GM21737 (cell line): ENCODE data around the gene MYO1E.
"Not testable (repeated sequence)": the region's sequence is repeated elsewhere in the genome, so short reads cannot be mapped to it uniquely, and the experiment has no call there.

Source experiments
- ATAC-seq: cut with Tn5 transposase; IDR thresholded peaks from one replicate; pipeline ENCODE4 v1.9.1; 2021; ENCODE audit warnings: mild to moderate bottlenecking, moderate library complexity; ENCODE audit not compliant: unreplicated experiment

Gene MYO1E

DNA sequence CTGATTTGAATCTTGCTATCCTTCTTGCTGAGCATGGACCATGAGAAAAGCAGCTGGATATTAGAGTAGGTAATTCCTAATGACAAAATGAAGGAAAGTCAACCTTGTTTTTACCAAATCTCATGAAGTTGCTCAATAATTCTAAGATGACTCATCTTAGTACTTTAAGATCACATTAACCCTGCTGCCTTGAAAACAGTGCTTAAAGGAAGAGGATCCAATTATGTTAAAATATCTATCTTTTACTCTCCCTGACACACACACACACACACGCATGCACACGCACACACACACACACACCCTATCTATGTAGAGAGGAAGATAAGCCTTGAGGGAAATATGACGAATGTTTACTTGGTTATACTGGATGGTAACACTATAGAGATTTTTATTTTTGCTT lies 16.0 kb upstream of the MYO1E start:
- no peak for ATAC-seq

DNA sequence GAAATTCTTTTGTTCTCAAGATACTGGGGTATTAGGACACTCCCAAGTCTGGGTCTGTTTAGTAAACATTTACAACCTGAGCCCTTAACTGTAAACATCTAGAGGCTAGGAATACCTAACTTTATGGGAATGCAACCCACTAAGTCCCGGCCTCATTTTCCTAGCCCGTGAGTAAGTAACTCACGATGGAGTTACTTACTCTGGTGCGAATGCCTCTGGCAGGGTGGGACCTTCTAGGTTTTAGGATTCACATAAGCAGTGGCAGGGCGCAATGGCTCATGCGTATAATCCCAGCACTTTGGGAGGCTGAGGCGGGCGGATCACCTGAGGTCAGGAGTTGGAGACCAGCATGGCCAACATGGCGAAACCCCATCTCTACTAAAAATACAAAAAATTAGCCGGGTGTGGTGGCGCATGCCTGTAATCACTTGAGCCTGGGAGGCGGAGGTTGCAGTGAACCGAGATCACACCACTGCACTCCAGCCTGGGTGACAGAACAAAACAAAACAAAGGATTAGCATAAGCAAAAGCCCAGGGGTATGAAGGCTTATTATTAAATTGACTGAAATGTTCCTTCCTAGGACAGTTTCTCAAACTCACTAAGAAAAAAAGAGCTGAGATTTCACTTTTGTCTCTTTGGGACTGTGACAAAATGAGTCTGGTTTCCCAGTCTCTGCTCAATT lies 14.7 kb upstream of the MYO1E start:
- not testable (repeated sequence) for ATAC-seq

- no peak for ATAC-seq
Observed at GRCh38 chr15:59385171-59385570, 12.5 kb upstream of the MYO1E start.

- ATAC-seq = no peak
Observed at GRCh38 chr15:59384507-59384906, 11.8 kb upstream of the MYO1E start.

- ATAC-seq = no peak
Observed at GRCh38 chr15:59380902-59381610, 8.4 kb upstream of the MYO1E start.

DNA sequence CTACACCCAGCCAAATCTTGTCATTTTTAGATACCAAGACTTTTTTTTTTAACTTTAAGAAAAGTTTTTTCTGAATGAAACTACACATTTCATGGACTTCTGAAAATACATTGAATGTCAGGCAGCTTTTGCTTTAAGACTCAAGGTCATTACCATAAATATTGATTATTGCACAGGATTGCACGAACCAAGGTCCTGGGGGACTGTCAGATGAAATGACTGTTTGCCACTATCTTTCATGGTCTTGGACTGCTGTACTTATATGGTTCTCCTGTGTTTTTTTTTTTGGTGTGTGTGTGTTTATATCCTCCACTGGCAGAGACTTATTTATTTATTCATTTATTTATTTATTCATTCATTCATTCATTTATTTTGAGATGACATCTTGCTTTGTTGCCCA lies 6.9 kb upstream of the MYO1E start:
- ATAC-seq = no peak

- ATAC-seq = no peak
Observed at GRCh38 chr15:59378855-59379254, 6.2 kb upstream of the MYO1E start.

- ATAC-seq = no peak
Observed at GRCh38 chr15:59377924-59378323, 5.3 kb upstream of the MYO1E start.

GRCh38 chr15:59376733-59377132 lies 4.1 kb upstream of the MYO1E start:
- no peak for ATAC-seq

- ATAC-seq = no peak
Observed at GRCh38 chr15:59373215-59373614, 544 bp upstream of the MYO1E start.

DNA sequence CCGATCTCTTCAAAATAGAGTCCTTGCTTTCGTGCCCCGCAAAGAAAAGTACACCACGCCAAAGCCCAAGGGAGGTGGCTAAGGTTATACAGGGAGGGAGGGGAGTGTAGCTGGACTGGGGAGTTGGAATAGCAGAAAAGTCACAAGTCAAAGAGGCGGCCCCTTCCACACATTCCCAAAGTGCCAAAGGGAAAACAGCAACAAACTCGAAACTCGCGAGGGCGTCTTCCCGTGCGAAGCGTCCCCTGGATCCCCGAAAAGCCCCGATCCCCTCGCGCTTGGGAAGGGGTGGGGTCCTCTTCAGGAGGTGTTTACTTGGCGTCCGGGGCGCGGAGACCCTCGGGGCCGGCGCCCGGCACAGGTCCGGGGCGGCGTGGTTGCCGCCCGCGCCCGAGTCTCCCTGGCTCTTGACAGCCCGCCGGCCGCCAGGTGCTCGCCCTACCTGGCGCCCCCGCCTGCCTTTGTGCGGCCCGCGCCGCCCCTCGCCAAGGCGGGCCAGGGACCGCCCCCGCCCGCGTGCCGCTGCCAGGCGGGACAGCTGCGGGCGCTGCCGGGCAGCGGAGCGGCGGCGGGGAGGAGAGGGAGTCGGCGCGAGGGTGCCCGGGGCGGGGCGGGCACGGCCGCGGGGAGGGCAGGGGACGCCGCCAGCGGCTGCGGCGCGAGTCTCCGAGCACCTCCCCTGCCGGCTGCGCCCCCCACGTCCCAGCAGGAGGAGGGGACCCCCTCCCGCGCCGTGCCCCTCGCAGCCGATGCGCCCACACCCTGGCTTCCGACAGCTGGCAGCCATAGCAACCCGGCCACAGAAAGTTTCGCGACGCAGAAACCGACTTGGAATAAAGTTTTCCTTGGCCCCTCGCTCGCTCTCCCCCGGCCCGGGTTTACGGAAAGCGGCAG lies 966 bp downstream of the MYO1E start:
- ATAC-seq = peak; percentile 15

GRCh38 chr15:59369597-59369996 lies 3.1 kb downstream of the MYO1E start:
- no peak for ATAC-seq

DNA sequence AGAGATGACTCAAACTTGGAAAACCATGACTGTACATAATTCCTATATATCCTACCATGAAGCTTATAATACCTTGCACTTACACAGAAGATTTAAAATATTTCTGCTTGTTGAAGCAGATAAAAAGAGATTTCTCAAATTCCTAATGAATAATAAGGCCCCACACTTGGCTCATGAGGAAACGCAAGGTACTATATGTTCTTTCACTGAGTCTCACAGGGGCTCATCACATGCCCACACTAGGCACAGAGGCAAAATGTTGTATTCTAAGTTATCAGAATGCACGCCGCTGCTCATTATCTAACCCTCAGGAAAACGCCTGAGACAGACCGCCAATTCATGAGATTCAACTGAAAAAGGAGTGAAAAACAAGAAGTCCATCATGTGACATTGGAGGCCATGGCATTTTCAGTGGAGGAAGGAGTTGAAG lies 5.6 kb downstream of the MYO1E start:
- no peak for ATAC-seq

DNA sequence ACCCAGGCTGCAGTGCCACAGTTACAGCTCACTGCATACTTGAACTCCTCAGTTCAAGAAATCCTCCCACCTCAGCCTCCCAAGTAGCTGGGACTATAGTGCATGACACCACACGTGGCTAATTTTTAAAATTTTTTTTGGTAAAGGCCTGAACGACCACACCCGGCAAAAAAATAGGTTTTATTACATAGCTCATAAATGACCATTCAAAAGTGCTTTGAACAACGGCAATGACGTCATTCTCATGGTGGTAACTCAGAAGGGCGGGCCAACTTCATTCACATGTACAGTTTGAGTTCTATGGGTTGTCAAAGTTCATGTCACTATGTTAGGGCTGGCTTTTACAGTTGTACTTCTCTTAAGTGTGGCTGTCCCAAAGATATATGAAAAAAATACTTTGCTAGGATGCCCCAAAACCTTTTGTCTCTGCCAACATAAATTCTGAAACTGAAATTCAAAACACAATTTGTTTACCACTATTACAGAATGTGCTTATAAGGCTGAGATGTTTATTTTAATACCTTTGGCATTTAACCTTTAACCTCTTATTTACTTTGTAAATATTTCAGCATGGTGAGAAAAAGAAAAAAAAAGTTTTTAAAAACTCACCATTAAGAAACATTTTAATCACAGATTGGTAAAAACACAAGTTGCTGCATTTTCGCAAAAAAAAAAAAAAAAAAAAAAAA lies 6.2 kb downstream of the MYO1E start:
- ATAC-seq = no peak

GRCh38 chr15:59364248-59364647 lies 8.4 kb downstream of the MYO1E start:
- no peak for ATAC-seq

- no peak for ATAC-seq
Observed at GRCh38 chr15:59362331-59362730, 10.3 kb downstream of the MYO1E start.

DNA sequence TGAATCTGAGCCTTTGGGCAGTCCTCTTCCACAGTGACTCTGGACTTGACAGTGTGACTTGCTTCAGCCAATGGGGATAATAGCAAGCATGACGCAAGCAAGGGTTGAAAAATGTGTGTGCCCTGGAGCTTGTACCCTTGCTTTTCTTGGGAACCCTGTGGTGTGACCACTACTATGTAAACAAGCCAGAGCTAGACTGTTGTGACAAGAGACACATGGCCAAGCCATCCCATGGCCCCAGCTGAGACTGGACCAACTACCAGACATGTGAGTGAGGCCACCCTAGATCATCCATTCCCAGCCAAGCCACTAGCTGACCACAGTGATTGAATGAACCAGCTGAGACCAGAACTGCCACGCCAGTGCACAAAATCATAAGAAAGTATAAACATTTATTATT lies 11.8 kb downstream of the MYO1E start:
- ATAC-seq = no peak

DNA sequence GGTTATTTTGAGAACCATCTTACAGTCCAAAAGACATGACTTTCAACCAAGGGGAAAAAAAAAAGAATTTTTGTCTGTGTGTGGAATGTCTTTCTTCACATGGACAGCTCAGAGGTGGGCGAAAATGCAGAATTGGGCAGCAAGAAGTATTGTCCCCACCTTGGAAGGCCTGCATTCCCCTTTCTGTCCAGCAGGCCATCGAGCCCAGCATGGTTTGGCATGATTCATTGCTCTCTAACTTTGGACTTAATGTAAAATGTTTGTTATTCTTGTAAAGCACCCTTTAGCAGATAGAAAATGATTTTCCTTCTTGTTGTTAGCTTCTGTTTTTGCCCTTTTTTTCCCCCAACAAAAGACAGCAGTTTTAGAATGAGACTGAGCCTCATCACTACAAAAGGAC lies 12.4 kb downstream of the MYO1E start:
- no peak for ATAC-seq

DNA sequence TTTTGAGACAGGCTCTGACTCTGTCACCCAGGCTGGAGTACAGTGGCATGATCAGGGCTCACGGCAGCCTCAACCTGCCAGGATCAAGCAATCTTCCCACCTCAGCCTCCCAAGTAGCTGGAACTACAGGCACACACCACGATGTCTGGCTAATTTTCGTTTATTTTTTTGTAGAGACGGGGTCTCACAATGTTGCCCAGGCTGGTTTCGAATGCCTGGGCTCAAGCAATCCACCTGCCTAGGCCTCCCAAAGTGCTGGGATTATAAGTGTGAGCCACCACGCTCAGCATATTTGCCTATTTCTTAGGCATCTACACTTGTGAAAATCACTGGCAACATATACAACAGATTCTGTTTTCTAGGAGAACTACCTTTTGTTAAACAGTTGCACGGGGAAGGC lies 16.9 kb downstream of the MYO1E start:
- ATAC-seq = no peak

GRCh38 chr15:59354417-59355031 lies 18.1 kb downstream of the MYO1E start:
- no peak for ATAC-seq

DNA sequence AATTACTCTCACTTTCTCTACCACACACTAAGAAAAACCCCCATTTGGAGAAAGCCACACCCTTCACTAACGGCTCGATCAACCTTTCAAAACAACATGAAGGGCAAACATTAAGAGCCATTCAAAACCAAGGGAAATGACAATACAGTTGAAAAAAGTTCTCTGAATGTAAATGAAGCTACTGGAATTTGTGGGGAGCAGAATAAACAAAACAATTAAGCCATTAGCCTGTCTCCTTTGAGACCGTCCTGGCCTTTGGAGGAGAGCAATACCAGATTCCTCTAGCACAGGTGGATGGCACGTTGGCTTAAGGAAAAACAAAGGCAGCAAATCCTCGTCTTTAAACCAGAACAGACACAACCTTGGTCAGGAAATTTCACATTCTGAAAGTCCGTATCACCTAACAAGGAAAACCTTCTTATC lies 18.7 kb downstream of the MYO1E start:
- ATAC-seq = no peak
